ENCODE results near the gene RAB5IF. TPM values are rescaled to one million over a fixed set of nuclear protein-coding genes. Genes with fewer than 3 reads are reported as not detected.

The RAB5IF gene
- total and polyA plus RNA-seq, 9 of the 15 experiments (the other 6 are each of a cell fraction or from before 2014, with no cell fraction given) = 26.5 to 198 (median 134) TPM

DNA sequence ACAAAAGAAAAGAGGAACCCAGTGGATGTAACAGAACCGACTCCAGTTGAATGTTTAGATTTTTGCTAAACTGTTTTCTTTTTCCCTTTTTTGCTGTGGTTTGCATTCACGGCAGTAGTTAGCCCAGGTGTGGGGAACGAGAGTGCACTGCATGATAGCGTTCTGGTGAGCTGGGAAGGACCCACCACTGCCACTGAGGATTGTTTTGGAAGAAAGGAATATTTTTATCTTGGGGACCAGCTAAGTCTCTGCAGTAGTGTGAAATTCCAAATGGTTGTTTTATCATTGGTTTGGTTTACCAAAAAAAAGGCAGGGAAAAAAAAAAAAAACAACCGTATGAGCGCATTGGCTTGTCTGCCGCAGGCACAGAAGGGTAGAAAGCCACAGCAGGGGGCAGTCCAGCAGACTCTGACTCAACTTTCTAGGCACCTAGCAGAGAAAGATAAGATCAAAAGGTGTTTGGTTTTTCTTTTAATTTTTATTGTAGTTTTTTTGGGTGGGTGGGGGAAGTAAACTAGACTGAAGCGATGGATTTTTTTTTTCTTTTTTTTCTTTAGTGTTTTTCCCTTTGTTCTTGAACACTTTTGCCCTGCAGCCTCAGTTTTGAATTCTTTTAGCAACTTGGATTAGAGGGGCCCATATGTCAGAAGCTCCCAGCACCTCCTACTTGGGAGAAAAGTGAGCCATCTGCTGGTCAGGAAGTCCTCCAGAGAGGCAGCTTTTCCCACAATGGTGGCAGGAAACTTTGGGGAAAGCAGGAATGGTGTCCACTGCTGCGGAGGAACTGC, 13.5 kb upstream of the RAB5IF start (continued):
- TF ChIP-seq, protein P1, sequence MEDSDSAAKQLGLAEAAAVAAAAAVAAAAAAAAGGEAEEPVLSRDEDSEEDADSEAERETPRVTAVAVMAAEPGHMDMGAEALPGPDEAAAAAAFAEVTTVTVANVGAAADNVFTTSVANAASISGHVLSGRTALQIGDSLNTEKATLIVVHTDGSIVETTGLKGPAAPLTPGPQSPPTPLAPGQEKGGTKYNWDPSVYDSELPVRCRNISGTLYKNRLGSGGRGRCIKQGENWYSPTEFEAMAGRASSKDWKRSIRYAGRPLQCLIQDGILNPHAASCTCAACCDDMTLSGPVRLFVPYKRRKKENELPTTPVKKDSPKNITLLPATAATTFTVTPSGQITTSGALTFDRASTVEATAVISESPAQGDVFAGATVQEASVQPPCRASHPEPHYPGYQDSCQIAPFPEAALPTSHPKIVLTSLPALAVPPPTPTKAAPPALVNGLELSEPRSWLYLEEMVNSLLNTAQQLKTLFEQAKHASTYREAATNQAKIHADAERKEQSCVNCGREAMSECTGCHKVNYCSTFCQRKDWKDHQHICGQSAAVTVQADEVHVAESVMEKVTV (CRISPR knock-in tag; IDR thresholded peaks at IDR 0.05) = no peak
- TF ChIP-seq SOX6 (IDR thresholded peaks at IDR 0.05) (0 out of 2 replicates have a peak, but pooled peaks have one; percentile 27), ZNF212 (CRISPR knock-in tag; IDR thresholded peaks at IDR 0.05) (no peak), MEIS2 (IDR thresholded peaks at IDR 0.05; ENCODE audit: partially characterized antibody) (no peak), ZFX (CRISPR knock-in tag; IDR thresholded peaks at IDR 0.05) (no peak), HEY1 (CRISPR knock-in tag; IDR thresholded peaks at IDR 0.05; ENCODE audit: borderline replicate concordance) (no peak), BRD9 (IDR thresholded peaks at IDR 0.05; ENCODE audit: low read depth, partially characterized antibody) (peak; percentile 55), ZFPM2 (CRISPR knock-in tag; IDR thresholded peaks at IDR 0.05) (no peak), SAP30 (IDR thresholded peaks at IDR 0.05; ENCODE audit: borderline replicate concordance, insufficient read depth, low read depth, low read length, poor library complexity, severe bottlenecking) (no peak), RBM14 (IDR thresholded peaks at IDR 0.05; ENCODE audit: borderline replicate concordance, insufficient read depth, low read depth, low read length) (no peak), ZFP1 (CRISPR knock-in tag; IDR thresholded peaks at IDR 0.05) (no peak), SMARCB1 (IDR thresholded peaks at IDR 0.05; ENCODE audit: insufficient read length, low read depth) (no peak)
- TF ChIP-seq, protein P2, sequence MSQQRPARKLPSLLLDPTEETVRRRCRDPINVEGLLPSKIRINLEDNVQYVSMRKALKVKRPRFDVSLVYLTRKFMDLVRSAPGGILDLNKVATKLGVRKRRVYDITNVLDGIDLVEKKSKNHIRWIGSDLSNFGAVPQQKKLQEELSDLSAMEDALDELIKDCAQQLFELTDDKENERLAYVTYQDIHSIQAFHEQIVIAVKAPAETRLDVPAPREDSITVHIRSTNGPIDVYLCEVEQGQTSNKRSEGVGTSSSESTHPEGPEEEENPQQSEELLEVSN (IDR thresholded peaks at IDR 0.05; ENCODE audit: borderline replicate concordance in 1 of 2, extremely low read depth in 1 of 2, insufficient read depth in 1 of 2, insufficient read length in 1 of 2, low read depth in 1 of 2, low read length in 1 of 2, poor library complexity in 1 of 2, severe bottlenecking in 1 of 2) = no peak
- TF ChIP-seq, protein P3, sequence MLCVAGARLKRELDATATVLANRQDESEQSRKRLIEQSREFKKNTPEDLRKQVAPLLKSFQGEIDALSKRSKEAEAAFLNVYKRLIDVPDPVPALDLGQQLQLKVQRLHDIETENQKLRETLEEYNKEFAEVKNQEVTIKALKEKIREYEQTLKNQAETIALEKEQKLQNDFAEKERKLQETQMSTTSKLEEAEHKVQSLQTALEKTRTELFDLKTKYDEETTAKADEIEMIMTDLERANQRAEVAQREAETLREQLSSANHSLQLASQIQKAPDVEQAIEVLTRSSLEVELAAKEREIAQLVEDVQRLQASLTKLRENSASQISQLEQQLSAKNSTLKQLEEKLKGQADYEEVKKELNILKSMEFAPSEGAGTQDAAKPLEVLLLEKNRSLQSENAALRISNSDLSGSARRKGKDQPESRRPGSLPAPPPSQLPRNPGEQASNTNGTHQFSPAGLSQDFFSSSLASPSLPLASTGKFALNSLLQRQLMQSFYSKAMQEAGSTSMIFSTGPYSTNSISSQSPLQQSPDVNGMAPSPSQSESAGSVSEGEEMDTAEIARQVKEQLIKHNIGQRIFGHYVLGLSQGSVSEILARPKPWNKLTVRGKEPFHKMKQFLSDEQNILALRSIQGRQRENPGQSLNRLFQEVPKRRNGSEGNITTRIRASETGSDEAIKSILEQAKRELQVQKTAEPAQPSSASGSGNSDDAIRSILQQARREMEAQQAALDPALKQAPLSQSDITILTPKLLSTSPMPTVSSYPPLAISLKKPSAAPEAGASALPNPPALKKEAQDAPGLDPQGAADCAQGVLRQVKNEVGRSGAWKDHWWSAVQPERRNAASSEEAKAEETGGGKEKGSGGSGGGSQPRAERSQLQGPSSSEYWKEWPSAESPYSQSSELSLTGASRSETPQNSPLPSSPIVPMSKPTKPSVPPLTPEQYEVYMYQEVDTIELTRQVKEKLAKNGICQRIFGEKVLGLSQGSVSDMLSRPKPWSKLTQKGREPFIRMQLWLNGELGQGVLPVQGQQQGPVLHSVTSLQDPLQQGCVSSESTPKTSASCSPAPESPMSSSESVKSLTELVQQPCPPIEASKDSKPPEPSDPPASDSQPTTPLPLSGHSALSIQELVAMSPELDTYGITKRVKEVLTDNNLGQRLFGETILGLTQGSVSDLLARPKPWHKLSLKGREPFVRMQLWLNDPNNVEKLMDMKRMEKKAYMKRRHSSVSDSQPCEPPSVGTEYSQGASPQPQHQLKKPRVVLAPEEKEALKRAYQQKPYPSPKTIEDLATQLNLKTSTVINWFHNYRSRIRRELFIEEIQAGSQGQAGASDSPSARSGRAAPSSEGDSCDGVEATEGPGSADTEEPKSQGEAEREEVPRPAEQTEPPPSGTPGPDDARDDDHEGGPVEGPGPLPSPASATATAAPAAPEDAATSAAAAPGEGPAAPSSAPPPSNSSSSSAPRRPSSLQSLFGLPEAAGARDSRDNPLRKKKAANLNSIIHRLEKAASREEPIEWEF (CRISPR knock-in tag; IDR thresholded peaks at IDR 0.05) = no peak
- TF ChIP-seq, protein P4, sequence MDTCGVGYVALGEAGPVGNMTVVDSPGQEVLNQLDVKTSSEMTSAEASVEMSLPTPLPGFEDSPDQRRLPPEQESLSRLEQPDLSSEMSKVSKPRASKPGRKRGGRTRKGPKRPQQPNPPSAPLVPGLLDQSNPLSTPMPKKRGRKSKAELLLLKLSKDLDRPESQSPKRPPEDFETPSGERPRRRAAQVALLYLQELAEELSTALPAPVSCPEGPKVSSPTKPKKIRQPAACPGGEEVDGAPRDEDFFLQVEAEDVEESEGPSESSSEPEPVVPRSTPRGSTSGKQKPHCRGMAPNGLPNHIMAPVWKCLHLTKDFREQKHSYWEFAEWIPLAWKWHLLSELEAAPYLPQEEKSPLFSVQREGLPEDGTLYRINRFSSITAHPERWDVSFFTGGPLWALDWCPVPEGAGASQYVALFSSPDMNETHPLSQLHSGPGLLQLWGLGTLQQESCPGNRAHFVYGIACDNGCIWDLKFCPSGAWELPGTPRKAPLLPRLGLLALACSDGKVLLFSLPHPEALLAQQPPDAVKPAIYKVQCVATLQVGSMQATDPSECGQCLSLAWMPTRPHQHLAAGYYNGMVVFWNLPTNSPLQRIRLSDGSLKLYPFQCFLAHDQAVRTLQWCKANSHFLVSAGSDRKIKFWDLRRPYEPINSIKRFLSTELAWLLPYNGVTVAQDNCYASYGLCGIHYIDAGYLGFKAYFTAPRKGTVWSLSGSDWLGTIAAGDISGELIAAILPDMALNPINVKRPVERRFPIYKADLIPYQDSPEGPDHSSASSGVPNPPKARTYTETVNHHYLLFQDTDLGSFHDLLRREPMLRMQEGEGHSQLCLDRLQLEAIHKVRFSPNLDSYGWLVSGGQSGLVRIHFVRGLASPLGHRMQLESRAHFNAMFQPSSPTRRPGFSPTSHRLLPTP (IDR thresholded peaks at IDR 0.05; ENCODE audit: borderline replicate concordance, extremely low read depth, insufficient read length) = no peak

Data from K562 (cell line).